HG03521 (cell line): ENCODE results near the gene SIRT3.
"Not testable (repeated sequence)": the region's sequence is repeated elsewhere in the genome, so short reads cannot be mapped to it uniquely, and the experiment has no call there.

Experiments used
- ATAC-seq: cut with Tn5 transposase; IDR thresholded peaks from one replicate; pipeline ENCODE4 v1.9.1; 2021; ENCODE audit warnings: mild to moderate bottlenecking, moderate library complexity; ENCODE audit not compliant: unreplicated experiment

The SIRT3 gene

DNA sequence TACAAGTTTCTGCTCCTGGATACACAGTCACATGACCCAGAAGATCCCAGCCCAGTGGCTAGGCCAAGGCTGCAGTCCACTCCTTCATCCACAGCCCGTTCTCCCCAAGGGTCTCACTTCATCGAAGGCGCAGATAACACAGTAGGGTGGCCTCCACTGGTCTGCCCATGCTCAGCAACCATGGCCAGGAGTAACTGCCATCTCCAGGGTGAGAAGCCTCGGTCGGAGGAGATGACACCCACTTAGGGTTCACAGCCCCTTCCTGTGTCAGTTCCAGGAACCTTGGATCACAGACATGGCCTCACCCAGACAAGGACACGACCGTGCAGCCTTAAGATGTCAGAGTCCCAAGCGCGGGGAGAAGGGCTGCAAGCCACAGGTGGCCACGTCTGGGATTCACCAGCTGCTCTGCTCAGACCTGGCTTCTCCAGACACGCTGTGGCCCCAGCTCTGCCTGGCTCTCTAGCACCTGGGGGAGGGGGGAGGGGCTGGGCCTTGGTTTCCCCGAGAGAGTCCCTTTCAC, 31.5 kb downstream of the SIRT3 start:
- ATAC-seq: no peak

DNA sequence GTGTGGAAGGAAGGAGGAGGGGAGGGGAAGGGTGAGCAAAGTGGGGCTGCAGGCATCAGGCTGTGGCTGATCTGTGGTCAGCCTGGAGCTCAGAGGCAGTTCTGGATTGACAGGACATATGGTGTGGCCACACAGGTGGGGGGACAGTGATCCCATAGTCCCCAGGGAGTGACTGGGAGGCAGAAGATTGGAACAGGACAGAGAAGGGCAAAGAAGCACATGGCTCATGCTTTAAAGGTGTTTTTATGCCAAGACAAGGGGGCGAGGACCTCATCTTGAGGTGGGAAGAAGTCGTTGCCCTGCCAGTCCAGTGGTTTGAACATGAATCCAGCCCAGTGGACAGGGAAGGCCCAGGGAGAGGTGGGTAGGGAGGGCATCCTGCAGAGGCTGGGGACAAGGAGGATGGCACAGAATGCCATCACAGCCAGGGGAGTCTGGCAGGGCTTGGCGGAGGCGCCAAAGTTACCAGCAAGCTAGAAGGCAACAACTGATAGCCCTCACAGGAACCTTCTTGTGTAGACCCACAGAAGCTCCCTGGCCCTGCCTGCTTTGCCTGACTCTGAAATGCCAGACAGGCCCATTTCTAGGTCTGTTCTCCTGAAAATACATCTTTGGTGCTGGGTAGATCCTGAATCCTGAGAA, 32.1 kb downstream of the SIRT3 start:
- ATAC-seq: no peak

DNA sequence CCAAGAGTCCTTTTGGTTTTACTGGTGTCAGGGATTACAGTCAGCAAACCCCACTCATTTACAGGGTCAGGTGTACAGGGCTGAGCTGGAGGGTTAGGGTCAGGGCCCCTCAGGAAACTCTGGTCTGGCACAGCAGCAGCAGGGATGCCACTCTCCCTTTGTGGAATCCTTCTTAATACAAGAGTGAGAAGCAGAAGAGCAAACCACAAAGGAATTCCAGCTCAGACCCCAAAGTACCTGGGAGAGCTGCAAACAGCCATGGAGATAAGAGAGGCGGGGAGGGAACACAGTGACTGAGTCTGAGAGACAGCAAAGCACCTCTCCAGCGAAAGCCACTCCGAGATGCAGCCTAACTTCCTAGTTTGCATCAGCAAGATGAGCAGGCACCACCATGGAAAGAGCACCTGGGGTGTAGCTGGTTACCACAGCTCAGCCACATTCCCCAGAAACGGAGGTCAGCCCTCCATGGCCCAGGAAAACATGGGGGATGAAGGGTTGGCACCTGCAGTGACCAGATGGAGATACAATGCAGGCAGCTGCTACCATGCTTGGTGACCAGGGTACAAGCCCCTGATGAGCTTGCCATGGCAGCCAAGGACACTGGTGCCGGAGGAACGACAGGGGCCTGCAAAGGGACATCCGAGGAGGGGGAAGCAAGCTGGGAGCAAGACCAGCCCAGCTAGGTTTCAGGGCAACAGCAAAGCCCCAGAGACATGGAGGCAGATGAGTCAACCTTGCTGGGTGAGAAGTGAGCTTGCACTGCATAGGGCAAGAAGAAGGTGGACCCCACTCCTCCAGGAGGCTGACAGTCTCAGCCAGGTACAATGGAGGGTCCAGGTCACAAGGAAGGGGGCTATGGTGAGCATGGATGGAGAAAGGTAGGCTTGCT, 32.8 kb downstream of the SIRT3 start:
- no peak for ATAC-seq

DNA sequence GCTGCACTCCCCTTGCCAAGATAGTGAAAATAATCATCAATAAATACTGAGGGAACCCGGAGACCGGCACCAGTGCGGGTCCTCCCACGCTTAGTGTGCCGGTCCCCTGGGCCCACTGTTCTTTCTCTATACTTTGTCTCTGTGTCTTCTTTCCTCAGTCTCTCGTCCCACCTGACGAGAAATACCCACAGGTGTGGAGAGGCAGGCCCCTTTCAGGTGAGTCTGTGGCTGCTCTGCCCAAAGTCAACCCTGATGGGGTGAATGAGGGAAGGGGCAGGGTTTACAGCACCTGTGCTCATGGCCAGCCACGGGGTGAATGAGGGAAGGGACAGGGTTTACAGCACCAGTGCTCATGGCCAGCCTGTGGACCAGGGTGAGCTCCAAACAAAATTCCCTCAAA, 33.7 kb downstream of the SIRT3 start:
- ATAC-seq: no peak

DNA sequence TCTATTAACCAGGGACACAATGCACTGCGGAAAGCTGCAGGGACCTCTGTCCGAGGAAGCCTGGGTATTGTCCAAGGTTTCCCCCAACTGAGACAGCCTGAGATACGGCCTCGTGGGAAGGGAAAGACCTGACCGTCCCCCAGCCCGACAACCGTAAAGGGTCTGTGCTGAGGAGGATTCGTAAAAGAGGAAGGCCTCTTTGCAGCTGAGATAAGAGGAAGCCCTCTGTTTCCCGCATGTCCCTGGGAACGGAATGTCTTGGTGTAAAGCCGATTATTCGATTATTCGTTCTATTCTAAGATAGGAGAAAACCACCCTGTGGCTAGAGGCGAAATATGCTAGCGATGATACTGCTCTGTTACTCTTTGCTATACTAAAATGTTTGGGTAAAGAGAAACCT, 34.2 kb downstream of the SIRT3 start:
- ATAC-seq: no peak

DNA sequence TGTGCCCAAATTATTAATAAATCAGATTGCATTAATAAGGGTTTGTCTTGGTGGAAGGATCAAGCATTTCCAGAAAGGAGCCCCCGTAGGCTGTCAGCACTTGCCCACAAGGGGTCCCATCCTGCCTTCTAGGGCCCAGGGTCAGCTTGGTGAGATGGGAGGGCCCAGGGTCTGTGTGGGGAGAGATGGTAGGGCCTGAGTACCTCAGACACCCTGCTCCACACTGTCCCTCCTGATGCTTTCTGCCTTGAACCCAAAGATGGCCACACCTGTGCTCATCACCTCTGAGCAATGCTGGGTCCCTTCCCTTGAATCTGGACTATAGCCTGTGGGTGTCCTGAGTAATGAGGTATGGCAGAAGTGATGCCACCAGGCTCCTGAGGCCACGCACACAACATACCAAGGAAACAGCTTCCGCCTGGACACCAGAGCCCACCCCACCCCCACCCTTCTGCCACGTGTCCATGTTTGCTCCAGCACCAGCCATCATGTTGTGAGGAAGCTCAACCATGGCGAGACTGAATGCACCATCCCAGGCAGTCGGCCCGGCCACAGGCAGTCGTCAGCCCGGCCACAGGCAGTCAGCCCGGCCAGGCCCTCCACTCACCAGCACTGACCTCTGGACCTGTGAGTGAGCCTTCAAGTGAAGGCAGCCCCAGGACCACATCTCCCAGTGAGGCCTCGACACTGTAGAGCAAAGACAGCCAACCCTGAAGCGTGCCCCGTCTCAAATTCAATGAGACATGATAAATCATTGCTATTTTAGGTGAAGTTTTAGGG, 35.7 kb downstream of the SIRT3 start:
- no peak for ATAC-seq

- ATAC-seq: no peak
Measured at GRCh38 chr11:199782-200181, 36.4 kb downstream of the SIRT3 start.

- no peak for ATAC-seq
Measured at GRCh38 chr11:199004-199581, 37.0 kb downstream of the SIRT3 start.

- no peak for ATAC-seq
Measured at GRCh38 chr11:198236-198806, 37.8 kb downstream of the SIRT3 start.

DNA sequence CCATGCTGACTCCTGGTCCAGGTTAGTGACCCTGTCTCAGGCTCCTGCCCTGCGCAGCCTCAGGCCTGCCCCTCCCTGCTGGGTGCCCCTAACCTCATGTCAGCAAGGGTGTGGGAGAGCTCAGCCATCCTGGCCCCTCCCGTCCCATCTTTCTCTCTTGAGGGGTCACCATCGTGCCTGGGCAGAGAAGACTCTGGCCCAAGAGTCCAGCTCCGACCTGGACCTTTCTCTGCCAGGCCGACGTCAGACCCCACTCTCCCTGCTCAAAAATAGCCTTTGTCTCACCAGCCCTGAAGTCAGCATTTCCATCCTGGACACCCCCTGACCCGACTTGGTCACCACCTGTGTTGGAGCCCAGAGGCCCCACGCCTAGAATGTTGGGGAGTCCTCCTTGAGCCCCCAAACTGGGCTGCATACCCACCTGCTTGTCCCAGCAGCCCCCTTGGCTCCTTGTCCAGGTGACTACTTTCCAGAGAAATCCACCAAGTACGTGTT, 38.4 kb downstream of the SIRT3 start:
- no peak for ATAC-seq

- no peak for ATAC-seq
Measured at GRCh38 chr11:196786-197731, 39.1 kb downstream of the SIRT3 start.

GRCh38 chr11:193481-193880, 42.7 kb downstream of the SIRT3 start:
- ATAC-seq: not testable (repeated sequence)

GRCh38 chr11:192674-193128, 43.4 kb downstream of the SIRT3 start, which contains the start of gene SCGB1C1:
TSS of gene SCGB1C1 (plus strand) at chr11:193078. CDS start at chr11:193100, 22 bp downstream.
- not testable (repeated sequence) for ATAC-seq

- not testable (repeated sequence) for ATAC-seq
Measured at GRCh38 chr11:191490-192478, 44.4 kb downstream of the SIRT3 start.

- not testable (repeated sequence) for ATAC-seq
Measured at GRCh38 chr11:190546-190945, 45.6 kb downstream of the SIRT3 start.

GRCh38 chr11:189843-190311, 46.3 kb downstream of the SIRT3 start:
- peak; percentile 77 for ATAC-seq

GRCh38 chr11:189200-189783, 46.9 kb downstream of the SIRT3 start:
- ATAC-seq: not testable (repeated sequence)
